IPS DF 6.9 (cell line): Measurements from ENCODE around the gene CLINT1.
"Not testable (repeated sequence)": the region's sequence is repeated elsewhere in the genome, so short reads cannot be mapped to it uniquely, and the experiment has no call there.

ENCODE experiments used
- DNase-seq: peaks from one replicate; pipeline ENCODE4 v3.0.0-alpha.2; 2013; ENCODE audit warnings: low read depth, low spot score
- H3K27ac ChIP-seq: one replicate; pipeline ENCODE4 v1.5.1; 2013; ENCODE audit warnings: low read length, control low read depth
- H3K27me3 ChIP-seq: 2 replicates; pipeline ENCODE4 v1.6.1; 2013; ENCODE audit warnings: mild to moderate bottlenecking, low read length; ENCODE audit not compliant: control insufficient read depth, insufficient read depth
- H3K36me3 ChIP-seq: 2 replicates; pipeline ENCODE4 v1.6.1; 2013; ENCODE audit warnings: low read length; ENCODE audit not compliant: control insufficient read depth, insufficient read depth
- H3K4me1 ChIP-seq: 2 replicates; pipeline ENCODE4 v1.6.1; 2013; ENCODE audit warnings: low read length; ENCODE audit not compliant: control insufficient read depth, insufficient read depth
- H3K4me3 ChIP-seq: 2 replicates; pipeline ENCODE4 v1.5.1; 2013; ENCODE audit warnings: mild to moderate bottlenecking, low read length
- H3K9me3 ChIP-seq: 2 replicates; pipeline ENCODE4 v1.6.1; 2013; ENCODE audit warnings: low read length, inconsistent platforms; ENCODE audit not compliant: control insufficient read depth, insufficient read depth
- WGBS: extraction: QIAGEN DNeasy Blood & Tissue Kit; methylation state at CpG from one replicate; pipeline ENCODE4 v1.1.7; 2013; ENCODE audit warnings: mixed read lengths, missing lambda C conversion rate; ENCODE audit not compliant: insufficient read length, insufficient coverage; 5-methylcytosine and 5-hydroxymethylcytosine counted together

Gene CLINT1

DNA sequence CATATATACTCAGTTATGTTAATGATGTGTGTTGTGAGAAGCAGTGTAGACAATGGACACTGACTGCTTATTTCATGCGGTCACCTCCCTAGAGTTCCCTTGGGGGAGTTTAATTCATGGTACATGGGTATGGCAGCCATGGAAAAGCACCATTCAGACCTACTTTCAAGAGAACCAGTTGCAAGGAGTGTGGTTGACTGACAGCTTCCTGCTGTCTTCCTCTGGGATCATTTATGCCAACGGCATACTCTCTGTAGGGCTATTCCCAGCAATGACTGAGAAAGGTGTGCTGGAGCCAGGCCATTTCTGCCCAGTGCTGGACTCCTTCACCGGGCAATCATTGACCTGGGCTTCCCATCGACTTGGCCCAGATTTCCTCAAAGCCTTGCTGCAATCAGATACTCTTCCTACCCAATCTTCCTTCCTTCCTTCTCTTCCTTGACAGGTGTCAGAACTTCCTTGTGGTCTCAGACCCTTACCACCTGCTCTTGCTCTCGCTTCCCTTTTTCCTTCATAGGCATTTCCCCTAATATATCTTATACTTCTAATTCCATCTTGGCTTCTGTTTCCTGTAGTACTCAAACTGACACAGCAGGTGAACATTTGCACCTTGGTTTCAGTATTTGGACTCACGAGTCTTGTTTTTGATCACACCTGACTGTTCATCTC lies 3.4 kb upstream of the CLINT1 start:
- no peak overlapping the region for H3K4me3 ChIP-seq

DNA sequence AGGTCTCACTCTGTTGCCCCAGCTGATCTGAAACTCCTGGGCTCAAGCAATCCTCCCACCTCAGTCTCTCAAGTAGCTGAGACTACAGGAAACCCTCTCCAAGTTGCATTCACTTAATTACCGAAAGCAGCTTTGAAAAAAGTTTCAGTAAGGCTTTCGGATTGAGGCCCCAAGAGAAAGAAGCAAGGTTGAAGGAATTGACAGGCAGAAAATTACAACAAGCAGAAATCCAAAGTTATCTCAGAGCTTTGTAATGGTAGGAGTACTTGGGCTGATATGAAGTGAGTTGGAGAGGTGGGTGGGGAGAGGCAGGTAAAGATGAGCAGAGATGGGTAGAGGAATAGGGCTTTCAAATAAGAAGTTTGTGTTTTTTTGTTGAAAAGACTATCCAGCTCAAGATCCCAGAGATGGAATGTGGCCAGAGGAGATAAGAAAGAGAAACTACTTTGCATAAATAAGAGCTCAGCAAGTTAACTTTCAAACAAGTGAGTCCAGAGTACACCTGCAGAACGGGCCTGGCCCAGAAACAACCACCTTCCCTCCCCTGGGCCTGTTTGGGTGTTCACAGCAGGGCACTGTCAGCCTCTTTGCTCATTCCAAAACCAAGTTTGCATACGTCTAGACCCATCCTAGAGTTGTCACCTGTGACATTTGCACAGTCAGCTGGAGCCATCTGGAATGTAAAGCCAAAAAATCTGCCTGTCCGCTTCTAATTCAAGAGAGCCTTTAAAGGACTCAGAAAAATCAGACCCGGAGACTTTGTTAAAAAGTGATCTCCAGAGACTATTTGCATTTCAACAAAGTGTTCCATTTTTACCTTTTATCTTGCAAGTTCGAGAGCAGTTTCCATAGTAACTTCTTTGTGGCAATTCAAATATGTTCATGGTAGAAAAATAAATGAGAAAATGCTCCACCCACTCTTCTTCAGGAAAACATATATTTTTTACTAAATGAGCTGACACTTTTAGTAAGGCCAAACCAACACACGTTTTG lies 2.2 kb upstream of the CLINT1 start:
- Histone ChIP-seq H3K27ac (no peak overlapping the region), H3K4me3 (no peak overlapping the region), H3K27me3 (no peaks in the 10 kb centered on the region), H3K9me3 (no peaks in the 10 kb centered on the region), H3K4me1 (peaks cover 2% of the 10 kb centered on the region; the same call in 1 of the 2 replicates), H3K36me3 (no peaks in the 10 kb centered on the region)
- no CpG with 5 or more reads among the region's 8 CpGs for WGBS
- no peak for DNase-seq

More for the DNA sequence above, 3.4 kb upstream of the CLINT1 start:
- Histone ChIP-seq H3K27ac (no peak overlapping the region), H3K4me1 (peaks cover 2% of the 10 kb centered on the region; the same call in 1 of the 2 replicates), H3K27me3 (no peaks in the 10 kb centered on the region), H3K9me3 (no peaks in the 10 kb centered on the region), H3K36me3 (no peaks in the 10 kb centered on the region)
- DNase-seq, result no peak
- WGBS, result no CpG with 5 or more reads among the region's 6 CpGs

DNA sequence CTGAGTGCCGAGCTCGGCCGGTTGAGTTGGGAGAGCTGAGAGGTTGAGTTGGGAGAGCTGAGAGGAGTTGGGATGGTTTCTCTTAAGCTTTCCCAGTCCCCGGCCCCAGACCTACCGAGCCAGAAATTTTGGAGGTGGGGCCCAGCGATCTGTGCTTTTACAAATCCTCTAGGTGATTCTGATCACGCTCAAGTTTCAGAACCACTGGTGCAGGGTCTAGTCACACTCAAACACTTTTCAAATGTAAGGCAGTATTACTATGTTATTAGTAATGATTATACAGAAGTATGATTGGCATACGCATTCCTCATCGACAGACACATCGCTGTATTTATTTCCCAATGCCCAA lies 256 bp upstream of the CLINT1 start:
- H3K4me3 ChIP-seq, result no peak overlapping the region; the same call in 1 of the 2 replicates
- no peaks in the 10 kb centered on the region for H3K27me3 ChIP-seq
- no peaks in the 10 kb centered on the region for H3K36me3 ChIP-seq
- H3K4me1 ChIP-seq, result no peaks in the 10 kb centered on the region; the same call in 1 of the 2 replicates
- no peak for DNase-seq
- H3K27ac ChIP-seq, result no peak overlapping the region
- WGBS, result no CpG with 5 or more reads among the region's 10 CpGs
- H3K9me3 ChIP-seq, result no peaks in the 10 kb centered on the region

DNA sequence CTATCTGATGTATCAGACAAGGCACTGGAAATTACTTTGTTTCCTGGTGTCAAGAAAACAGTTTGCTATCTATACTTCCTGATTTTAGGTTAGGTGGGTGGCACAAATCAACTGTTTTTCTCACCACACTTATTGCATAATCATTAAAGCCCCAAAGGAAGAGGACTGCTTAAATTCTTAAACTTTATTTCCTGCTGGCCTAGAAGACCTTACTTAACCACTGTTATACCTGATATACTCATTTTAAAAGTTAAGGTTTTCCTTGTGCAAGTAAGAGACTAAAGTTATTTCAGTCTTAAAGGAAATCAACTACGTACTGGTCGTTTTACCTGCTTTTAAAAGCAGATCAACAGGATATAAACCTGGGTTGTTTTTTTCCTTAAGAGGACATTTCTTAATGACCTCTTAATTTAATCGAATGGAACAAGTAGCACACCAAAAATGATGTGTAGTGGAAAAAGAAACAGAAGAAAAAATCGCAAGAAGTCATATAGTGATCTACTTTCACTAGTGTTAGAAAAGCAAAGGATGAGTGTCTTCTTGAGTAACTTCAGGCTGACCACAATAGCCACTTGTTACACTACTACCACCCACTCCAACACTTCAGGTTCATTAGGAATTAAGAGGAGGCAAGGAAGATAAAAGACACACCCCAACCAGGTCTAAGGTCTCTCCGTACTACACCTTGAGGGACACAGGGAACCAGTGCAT lies 974 bp downstream of the CLINT1 start:
- WGBS, result no CpG with 5 or more reads among the region's 5 CpGs
- no peak for DNase-seq
- no peaks in the 10 kb centered on the region; the same call in 1 of the 2 replicates for H3K4me1 ChIP-seq

DNA sequence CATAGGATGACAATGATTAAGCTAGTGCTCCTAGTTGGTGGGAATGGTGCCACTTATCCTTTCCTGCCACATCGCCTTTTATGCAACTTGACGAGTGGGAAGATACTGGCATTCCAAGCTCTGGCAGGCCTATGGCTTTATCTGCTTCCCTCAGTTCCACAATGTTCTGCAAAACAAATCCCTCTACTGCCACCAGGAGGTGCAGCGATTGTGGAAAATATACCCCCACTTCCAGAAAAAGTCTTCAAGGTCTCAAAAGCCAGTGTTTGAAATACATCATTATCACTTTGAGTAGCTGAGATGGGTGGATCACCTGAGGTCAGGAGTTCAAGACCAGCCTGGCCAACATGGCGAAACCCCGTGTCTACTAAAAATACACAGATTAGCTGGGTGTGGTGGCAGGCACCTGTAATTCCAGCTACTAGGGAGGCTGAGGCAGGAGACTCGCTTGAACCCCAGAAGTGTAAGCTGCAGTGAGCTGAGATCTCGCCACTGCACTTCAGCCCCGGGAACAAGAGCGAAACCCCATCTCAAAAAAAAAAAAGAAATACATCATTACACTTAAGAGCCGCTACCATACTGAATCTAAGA lies 3.4 kb downstream of the CLINT1 start:
- Histone ChIP-seq H3K4me3 (no peak overlapping the region), H3K27me3 (no peaks in the 10 kb centered on the region), H3K36me3 (no peaks in the 10 kb centered on the region), H3K27ac (no peak overlapping the region), H3K4me1 (no peaks in the 10 kb centered on the region), H3K9me3 (no peaks in the 10 kb centered on the region)
- no CpG with 5 or more reads among the region's 10 CpGs for WGBS
- peak; percentile 47 for DNase-seq

More for the DNA sequence above, 974 bp downstream of the CLINT1 start:
- H3K9me3 ChIP-seq, result no peaks in the 10 kb centered on the region
- no peaks in the 10 kb centered on the region for H3K36me3 ChIP-seq
- no peak overlapping the region for H3K27ac ChIP-seq
- peak overlapping the region; percentile 99 for H3K4me3 ChIP-seq
- no peaks in the 10 kb centered on the region for H3K27me3 ChIP-seq

DNA sequence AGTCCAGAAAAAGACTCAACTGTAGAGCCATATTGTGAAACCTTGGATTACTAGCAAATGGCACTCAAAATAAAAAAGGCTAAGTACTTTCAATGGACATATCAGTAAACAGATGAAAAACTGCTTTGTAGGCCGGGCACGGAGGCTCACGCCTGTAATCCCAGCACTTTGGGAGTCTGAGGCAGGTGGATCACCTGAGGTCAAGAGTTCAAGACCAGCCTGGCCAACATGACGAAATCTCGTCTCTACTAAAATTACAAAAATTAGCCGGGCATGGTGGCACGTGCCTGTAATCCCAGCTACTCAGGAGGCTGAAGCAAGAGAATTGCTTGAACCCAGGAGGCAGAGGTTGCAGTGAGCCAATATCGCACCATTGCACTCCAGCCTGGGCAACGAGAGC lies 5.6 kb downstream of the CLINT1 start:
- H3K27me3 ChIP-seq, H3K4me3 ChIP-seq, H3K36me3 ChIP-seq, H3K9me3 ChIP-seq, H3K4me1 ChIP-seq, H3K27ac ChIP-seq, DNase-seq: not testable (repeated sequence)
- WGBS, result no CpG with 5 or more reads among the region's 9 CpGs

DNA sequence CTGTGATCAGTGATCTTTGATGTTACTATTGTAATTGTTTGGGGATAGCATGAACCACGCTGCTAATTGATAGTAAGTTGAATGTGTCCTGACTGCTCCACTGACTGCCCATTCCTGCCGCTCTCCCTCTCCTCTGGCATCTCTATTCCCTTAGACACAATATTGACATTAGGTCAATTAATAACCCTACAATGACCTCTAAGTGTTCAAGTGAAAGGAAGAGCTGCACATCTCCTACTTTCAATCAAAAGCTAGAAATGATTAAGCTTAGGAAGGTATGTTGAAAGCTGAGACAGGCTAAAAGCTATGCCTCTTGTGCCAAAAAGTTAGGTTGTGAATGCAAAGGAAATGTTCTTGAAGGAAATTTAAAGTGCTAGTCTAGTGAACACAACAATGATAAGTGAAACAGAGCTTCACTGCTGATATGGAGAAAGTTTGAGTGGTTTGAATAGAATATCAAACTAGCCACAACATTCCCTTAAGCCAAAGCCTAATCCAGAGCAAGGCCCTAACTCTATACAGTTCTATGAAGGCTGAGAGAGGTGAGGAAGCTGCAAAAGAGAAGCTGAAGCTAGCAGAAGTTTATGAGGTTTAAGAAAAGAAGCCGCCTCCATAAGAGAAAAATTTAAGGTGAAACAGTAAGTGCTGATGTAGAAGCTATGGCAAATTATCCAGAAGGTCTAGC lies 12.9 kb downstream of the CLINT1 start:
- no peak overlapping the region for H3K4me3 ChIP-seq
- H3K4me1 ChIP-seq, result no peaks in the 10 kb centered on the region
- DNase-seq, result no peak
- no peaks in the 10 kb centered on the region for H3K36me3 ChIP-seq
- no peaks in the 10 kb centered on the region for H3K27me3 ChIP-seq
- no peaks in the 10 kb centered on the region for H3K9me3 ChIP-seq
- H3K27ac ChIP-seq, result no peak overlapping the region
- no CpG with 5 or more reads among the region's 3 CpGs for WGBS

DNA sequence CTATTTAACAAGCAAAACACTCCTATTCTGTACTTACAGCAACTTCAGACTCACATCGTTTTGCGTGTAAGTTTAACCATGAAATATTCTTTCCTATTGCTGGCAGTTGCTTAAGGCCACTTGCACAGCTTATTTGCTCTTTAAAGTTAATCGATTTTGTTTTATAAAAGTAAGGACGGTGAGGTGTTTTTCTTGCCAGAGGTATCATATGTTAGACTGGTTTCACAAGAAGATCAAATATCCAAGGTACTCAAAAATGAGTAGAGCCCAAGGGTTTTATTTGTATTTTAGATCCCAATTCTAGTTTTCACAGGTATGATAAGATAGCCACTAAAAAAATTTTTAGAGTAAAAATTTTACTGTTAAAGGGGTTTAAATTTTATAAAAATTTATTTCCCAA lies 16.2 kb downstream of the CLINT1 start:
- no peak overlapping the region for H3K27ac ChIP-seq
- H3K4me3 ChIP-seq, result no peak overlapping the region
- no peaks in the 10 kb centered on the region for H3K9me3 ChIP-seq
- no CpG with 5 or more reads among the region's 4 CpGs for WGBS
- no peaks in the 10 kb centered on the region for H3K4me1 ChIP-seq
- no peaks in the 10 kb centered on the region for H3K27me3 ChIP-seq
- no peaks in the 10 kb centered on the region for H3K36me3 ChIP-seq
- DNase-seq, result no peak

DNA sequence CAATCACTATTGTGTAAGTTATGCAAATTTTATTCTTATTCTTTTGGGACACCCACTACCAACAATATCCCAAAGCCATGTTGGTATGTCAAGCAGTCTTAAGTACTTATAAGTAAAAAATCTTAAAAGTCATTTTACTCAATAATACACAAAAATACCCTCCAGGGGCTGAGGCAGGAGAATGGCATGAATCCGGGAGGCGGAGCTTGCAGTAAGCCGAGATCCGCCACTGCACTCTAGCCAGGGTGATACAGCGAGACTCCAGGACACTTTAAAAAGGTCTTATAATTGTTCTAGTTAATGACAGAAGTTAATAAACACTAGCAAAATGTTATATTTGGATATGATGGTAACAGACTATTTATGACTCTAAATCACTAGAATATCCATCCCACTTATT lies 16.8 kb downstream of the CLINT1 start:
- DNase-seq, result no peak
- Histone ChIP-seq H3K36me3 (no peaks in the 10 kb centered on the region), H3K27ac (no peak overlapping the region), H3K9me3 (no peaks in the 10 kb centered on the region), H3K27me3 (no peaks in the 10 kb centered on the region), H3K4me3 (no peak overlapping the region), H3K4me1 (no peaks in the 10 kb centered on the region)
- no CpG with 5 or more reads among the region's 5 CpGs for WGBS
